Hepatocyte (in vitro differentiated cells): Measurements from ENCODE around the gene SYNPO2. TPM values are rescaled to one million over a fixed set of nuclear protein-coding genes. Genes with fewer than 3 reads are reported as not detected.
A peak's percentile ranks its signal among the peaks of the same experiment; 100 is the strongest.

Experiments
- DNase-seq: peaks from one replicate; pipeline ENCODE4 v3.0.0-alpha.2; 2016; ENCODE audit warnings: low spot score
- H2AFZ ChIP-seq: fragments of 200-600 bp; sonication (generic); 2 replicates; pipeline ENCODE4 v1.6.0; 2016; ENCODE audit warnings: antibody characterized with exemption, mild to moderate bottlenecking
- H3K27ac ChIP-seq: fragments of 200-600 bp; sonication (generic); 2 replicates; pipeline ENCODE4 v1.5.1; 2016; ENCODE audit warnings: mild to moderate bottlenecking
- H3K27me3 ChIP-seq: fragments of 200-600 bp; sonication (generic); 2 replicates; pipeline ENCODE4 v1.6.1; 2016
- H3K36me3 ChIP-seq: fragments of 200-600 bp; sonication (generic); replicated peaks from 2 replicates; pipeline ENCODE4 v1.5.1; 2016; ENCODE audit warnings: low read depth; ENCODE audit not compliant: insufficient read depth
- H3K4me1 ChIP-seq: fragments of 200-600 bp; sonication (generic); 2 replicates; pipeline ENCODE4 v1.5.1; 2016; ENCODE audit warnings: mild to moderate bottlenecking, moderate library complexity; ENCODE audit not compliant: insufficient read depth
- H3K4me2 ChIP-seq: fragments of 200-600 bp; sonication (generic); 2 replicates; pipeline ENCODE4 v1.6.0; 2016
- H3K4me3 ChIP-seq: fragments of 200-600 bp; sonication (generic); 2 replicates; pipeline ENCODE4 v1.5.1; 2016; ENCODE audit warnings: mild to moderate bottlenecking
- H3K79me2 ChIP-seq: fragments of 200-600 bp; sonication (generic); 2 replicates; pipeline ENCODE4 v1.6.0; 2017; ENCODE audit warnings: mild to moderate bottlenecking
- H3K9me2 ChIP-seq: fragments of 200-600 bp; sonication (generic); replicated peaks from 2 replicates; pipeline ENCODE4 v1.6.0; 2017; ENCODE audit warnings: mild to moderate bottlenecking; ENCODE audit not compliant: insufficient read depth
- H3K9me3 ChIP-seq: fragments of 200-600 bp; sonication (generic); 2 replicates; pipeline ENCODE4 v1.5.1; 2016; ENCODE audit warnings: low read depth, mild to moderate bottlenecking
- H4K20me1 ChIP-seq: fragments of 200-600 bp; sonication (generic); 2 replicates; pipeline ENCODE4 v1.6.0; 2016; ENCODE audit warnings: mild to moderate bottlenecking; ENCODE audit not compliant: insufficient read depth, poor library complexity, severe bottlenecking
- EZH2 ChIP-seq: fragments of 200-600 bp; sonication (generic); IDR thresholded peaks from 2 replicates; pipeline ENCODE4 v1.6.1; 2016; ENCODE audit warnings: antibody characterized with exemption, mild to moderate bottlenecking, borderline replicate concordance
- EZH2phosphoT487 ChIP-seq: fragments of 200-600 bp; sonication (generic); IDR thresholded peaks from one replicate; pipeline ENCODE4 v1.6.1; 2018; ENCODE audit warnings: antibody characterized with exemption, mild to moderate bottlenecking, low read depth, moderate library complexity; ENCODE audit not compliant: unreplicated experiment, severe bottlenecking
- WGBS: methylation state at CpG from one replicate; pipeline ENCODE4 v1.1.6; 2016; ENCODE audit warnings: low lambda C conversion rate; ENCODE audit errors: missing lambda C conversion rate; 5-methylcytosine and 5-hydroxymethylcytosine counted together
- polyA plus RNA-seq: library from polyadenylated mRNA; unstranded; fragments of >200 nt; fragmentation: Nextera tagmentation; extraction: Ambion mirVana; gene quantifications from 2 replicates; pipeline ENCODE4 v1.2.1, GENCODE V29; 2016
- total RNA-seq: library from RNA; depleted of rRNA; stranded (reverse); fragments of >200 nt; gene quantifications from 2 replicates; pipeline ENCODE4 v1.2.3, GENCODE V29; 2014
- TF ChIP-seq, protein P1 (sequence below): fragments of 200-600 bp; sonication (generic); IDR thresholded peaks from 2 replicates; pipeline ENCODE4 v1.5.1; 2016; ENCODE audit warnings: antibody characterized with exemption, mild to moderate bottlenecking; ENCODE audit not compliant: poor library complexity

The SYNPO2 gene
- total and polyA plus RNA-seq, 2 experiments from 2014 or later, result 3.5 to 12.6 TPM

DNA sequence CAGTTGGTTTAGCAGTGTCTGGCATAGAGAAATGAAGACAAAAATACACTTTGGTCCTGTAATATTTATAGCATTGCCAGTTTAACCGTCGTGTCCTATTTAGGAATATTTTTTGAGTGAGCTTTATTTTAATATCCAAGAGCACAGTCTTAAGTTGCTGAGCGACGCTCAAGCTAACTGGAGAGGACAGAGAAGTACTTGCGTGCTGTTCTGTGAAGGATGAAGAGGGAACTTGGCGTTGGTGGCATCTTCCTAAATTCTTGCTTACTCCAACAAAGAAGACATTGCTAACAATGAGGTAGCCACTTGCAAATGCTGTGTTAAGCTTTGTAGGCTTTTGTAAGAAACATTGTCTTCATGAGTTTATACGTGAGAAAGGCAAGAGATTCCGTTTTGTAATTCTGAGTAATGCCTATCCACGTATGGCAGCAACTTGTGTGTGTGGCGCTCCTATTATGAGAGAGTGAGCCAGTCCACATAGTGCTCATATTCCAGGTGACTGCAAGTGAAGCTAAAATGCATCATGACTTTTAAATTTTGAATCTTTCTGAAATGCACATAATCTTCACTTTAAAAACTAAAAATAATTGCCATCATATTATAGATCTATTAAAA, 50.6 kb downstream of the SYNPO2 start:
- no peaks in the 10 kb centered on the region for H3K9me2 ChIP-seq
- no peak for TF ChIP-seq EZH2phosphoT487
- TF ChIP-seq, protein P1, sequence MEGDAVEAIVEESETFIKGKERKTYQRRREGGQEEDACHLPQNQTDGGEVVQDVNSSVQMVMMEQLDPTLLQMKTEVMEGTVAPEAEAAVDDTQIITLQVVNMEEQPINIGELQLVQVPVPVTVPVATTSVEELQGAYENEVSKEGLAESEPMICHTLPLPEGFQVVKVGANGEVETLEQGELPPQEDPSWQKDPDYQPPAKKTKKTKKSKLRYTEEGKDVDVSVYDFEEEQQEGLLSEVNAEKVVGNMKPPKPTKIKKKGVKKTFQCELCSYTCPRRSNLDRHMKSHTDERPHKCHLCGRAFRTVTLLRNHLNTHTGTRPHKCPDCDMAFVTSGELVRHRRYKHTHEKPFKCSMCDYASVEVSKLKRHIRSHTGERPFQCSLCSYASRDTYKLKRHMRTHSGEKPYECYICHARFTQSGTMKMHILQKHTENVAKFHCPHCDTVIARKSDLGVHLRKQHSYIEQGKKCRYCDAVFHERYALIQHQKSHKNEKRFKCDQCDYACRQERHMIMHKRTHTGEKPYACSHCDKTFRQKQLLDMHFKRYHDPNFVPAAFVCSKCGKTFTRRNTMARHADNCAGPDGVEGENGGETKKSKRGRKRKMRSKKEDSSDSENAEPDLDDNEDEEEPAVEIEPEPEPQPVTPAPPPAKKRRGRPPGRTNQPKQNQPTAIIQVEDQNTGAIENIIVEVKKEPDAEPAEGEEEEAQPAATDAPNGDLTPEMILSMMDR, result no peak
- TF ChIP-seq EZH2, result no peak
- no peak overlapping the region for H3K27ac ChIP-seq
- H3K27me3 ChIP-seq, result no peaks in the 10 kb centered on the region
- no peaks in the 10 kb centered on the region for H3K79me2 ChIP-seq
- DNase-seq, result no peak
- no peaks in the 10 kb centered on the region for H3K9me3 ChIP-seq
- H3K4me3 ChIP-seq, result no peak overlapping the region
- H4K20me1 ChIP-seq, result no peaks in the 10 kb centered on the region
- no peak overlapping the region for H3K4me2 ChIP-seq
- no peaks in the 10 kb centered on the region for H3K36me3 ChIP-seq
- WGBS, result 88% methylated on average over 10 of the region's 10 CpGs
- no peaks in the 10 kb centered on the region for H3K4me1 ChIP-seq
- H2AFZ ChIP-seq, result no peak overlapping the region

DNA sequence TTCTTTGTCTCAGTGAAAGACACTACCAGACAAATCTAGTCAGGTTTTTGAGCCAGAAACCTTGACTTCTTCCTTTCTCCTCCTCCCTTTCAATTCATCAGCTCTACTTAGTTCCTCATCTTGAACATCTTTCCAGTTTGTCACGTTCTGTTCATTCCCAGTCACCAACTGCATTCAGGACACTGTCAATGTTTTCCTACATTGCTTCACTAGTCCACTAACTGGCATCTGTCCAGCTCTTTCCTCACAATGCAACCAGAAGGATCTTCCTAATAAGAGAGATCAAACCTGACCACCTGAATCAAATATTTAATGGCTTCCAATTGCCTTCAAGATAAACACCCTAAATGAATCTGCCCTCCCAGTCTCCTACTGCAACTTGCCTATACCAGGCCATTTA, 52.5 kb downstream of the SYNPO2 start:
- H3K4me2 ChIP-seq, result no peak overlapping the region
- no peaks in the 10 kb centered on the region for H3K27me3 ChIP-seq
- peak overlapping the region; percentile 20 for H3K27ac ChIP-seq
- H4K20me1 ChIP-seq, result no peaks in the 10 kb centered on the region
- TF ChIP-seq EZH2 (no peak), EZH2phosphoT487 (no peak)
- TF ChIP-seq, protein P1, result no peak
- H3K4me3 ChIP-seq, result no peak overlapping the region
- no peaks in the 10 kb centered on the region for H3K36me3 ChIP-seq
- H3K9me2 ChIP-seq, result no peaks in the 10 kb centered on the region
- no peaks in the 10 kb centered on the region for H3K4me1 ChIP-seq
- WGBS, result 87% methylated on average over 1 of the region's 1 CpG
- no peak overlapping the region for H2AFZ ChIP-seq
- no peaks in the 10 kb centered on the region for H3K9me3 ChIP-seq
- DNase-seq, result peak; percentile 37
- H3K79me2 ChIP-seq, result no peaks in the 10 kb centered on the region

DNA sequence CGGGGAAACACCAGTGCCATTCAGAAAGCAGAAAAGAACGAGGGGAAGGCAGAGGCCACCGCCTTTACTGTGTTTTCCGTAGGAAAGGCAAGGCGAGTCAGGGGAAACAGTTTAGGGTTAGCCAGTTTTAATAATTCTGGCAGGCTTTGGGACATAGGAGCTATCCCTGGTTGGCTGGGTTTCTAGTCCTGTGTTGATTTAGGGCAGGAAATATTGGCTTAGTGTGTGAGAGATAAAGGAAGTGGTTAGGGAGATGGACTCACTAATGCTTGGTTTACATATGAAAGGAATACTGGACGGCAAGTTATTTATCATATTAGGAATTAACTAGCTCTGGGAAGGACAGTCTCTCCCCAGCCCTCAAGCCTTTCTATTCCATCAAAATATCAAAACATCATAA, 53.1 kb downstream of the SYNPO2 start:
- Histone ChIP-seq H3K4me3 (no peak overlapping the region), H3K9me3 (no peaks in the 10 kb centered on the region), H3K4me2 (peak overlapping the region; percentile 5), H3K36me3 (no peaks in the 10 kb centered on the region), H3K9me2 (no peaks in the 10 kb centered on the region), H3K27ac (peak overlapping the region; percentile 20), H3K4me1 (no peaks in the 10 kb centered on the region), H4K20me1 (no peaks in the 10 kb centered on the region), H3K79me2 (no peaks in the 10 kb centered on the region), H3K27me3 (no peaks in the 10 kb centered on the region), H2AFZ (no peak overlapping the region)
- WGBS, result 51% methylated on average over 6 of the region's 6 CpGs
- TF ChIP-seq, protein P1, result no peak
- TF ChIP-seq EZH2phosphoT487, result no peak
- no peak for TF ChIP-seq EZH2
- DNase-seq, result no peak
